Fibroblast of lung (primary cell): ENCODE data around the gene EPHB2.

Source experiments
- CTCF ChIP-seq, 2 donors: IDR thresholded peaks in 1 of 2; conservative IDR thresholded peaks in 1 of 2; 1 replicate in 1 of 2; 2 replicates in 1 of 2; pipeline ENCODE4 v1.5.1; 2011 to 2012; ENCODE audit warnings: low read length in 2 of 2, control low read depth in 1 of 2, inconsistent platforms in 1 of 2, low read depth in 1 of 2, mild to moderate bottlenecking in 1 of 2
- EZH2 ChIP-seq: IDR thresholded peaks from 2 replicates; pipeline ENCODE4 v1.5.1; 2012; ENCODE audit warnings: low read length, control low read depth, mild to moderate bottlenecking; ENCODE audit errors: missing control alignments

GRCh38 chr1:22857661-22858060 is 147.0 kb downstream of the EPHB2 start:
- TF ChIP-seq CTCF (conservative IDR thresholded peaks at IDR 0.05 in 1 of 2, IDR thresholded peaks at IDR 0.05 in 1 of 2; ENCODE audit: low read depth in 1 of 2, low read length in 2 of 2) (no peak), EZH2 (no peak)
